ENCODE measurements around the gene SPINT2. TPM values are rescaled to one million over a fixed set of nuclear protein-coding genes. Genes with fewer than 3 reads are reported as not detected.

SPINT2 gene
- polyA plus RNA-seq, 1 donor (not counting 4 experiments of a cell fraction or from before 2014, with no cell fraction given) = 363 TPM

- Histone ChIP-seq H3K36me3 (ENCODE audit: control insufficient read depth in 2 of 2, extremely low read depth in 1 of 2, insufficient read depth in 2 of 2, low read length in 2 of 2) (no peaks in the 10 kb centered on the region), H3K79me2 (ENCODE audit: control insufficient read depth, insufficient read depth, low read length) (no peaks in the 10 kb centered on the region), H3K4me2 (ENCODE audit: control insufficient read depth, extremely low read depth, insufficient read depth, low read depth, low read length) (no peak overlapping the region), H3K4me1 (ENCODE audit: control insufficient read depth, extremely low read depth, insufficient read depth, low read length) (peaks cover 28% of the 10 kb centered on the region), H3K4me3 (ENCODE audit: control insufficient read depth in 2 of 3, extremely low read depth in 1 of 3, insufficient read depth in 2 of 3, low read depth in 1 of 3, low read length in 3 of 3) (no peak overlapping the region), H3K27ac (ENCODE audit: control insufficient read depth, insufficient read depth, low read length) (no peak overlapping the region), H3K9me3 (ENCODE audit: control insufficient read depth, low read depth, low read length) (no peaks in the 10 kb centered on the region), H3K27me3 (ENCODE audit: control insufficient read depth, extremely low read depth, insufficient read depth, low read length) (no peaks in the 10 kb centered on the region), H3K9ac (ENCODE audit: control insufficient read depth, extremely low read depth, insufficient read depth, low read length) (no peak overlapping the region), H2AFZ (ENCODE audit: control insufficient read depth, low read length) (no peak overlapping the region), H4K20me1 (ENCODE audit: control insufficient read depth, extremely low read depth, insufficient read depth, low read length) (no peaks in the 10 kb centered on the region), H3K9me1 (ENCODE audit: control insufficient read depth, extremely low read depth, insufficient read depth, low read length) (no peaks in the 10 kb centered on the region)
- no peak for DNase-seq (ENCODE audit: low read depth, low spot score)
- TF ChIP-seq CTCF (optimal IDR thresholded peaks at IDR 0.05 in 1 of 3, IDR thresholded peaks at IDR 0.05 in 1 of 3, conservative IDR thresholded peaks at IDR 0.05 in 1 of 3; ENCODE audit: extremely low read depth in 1 of 3, insufficient read depth in 2 of 3, low read length in 3 of 3) (no peak), EZH2 (IDR thresholded peaks at IDR 0.05; ENCODE audit: low read length) (no peak)
- dilution Hi-C loops (cut with MboI; ENCODE audit: extremely low pct_ligation_motif_present, low sequenced_read_pairs) = no loop called here
- FAIRE-seq = no peak
Observed at GRCh38 chr19:38252941-38253691, 11.3 kb upstream of the SPINT2 start.

- Histone ChIP-seq H2AFZ (ENCODE audit: control insufficient read depth, low read length) (no peak overlapping the region), H3K9me3 (ENCODE audit: control insufficient read depth, low read depth, low read length) (no peaks in the 10 kb centered on the region), H3K4me2 (ENCODE audit: control insufficient read depth, extremely low read depth, insufficient read depth, low read depth, low read length) (no peak overlapping the region), H3K4me1 (ENCODE audit: control insufficient read depth, extremely low read depth, insufficient read depth, low read length) (peaks cover 28% of the 10 kb centered on the region), H3K27ac (ENCODE audit: control insufficient read depth, insufficient read depth, low read length) (no peak overlapping the region), H3K4me3 (ENCODE audit: control insufficient read depth in 2 of 3, extremely low read depth in 1 of 3, insufficient read depth in 2 of 3, low read depth in 1 of 3, low read length in 3 of 3) (no peak overlapping the region), H3K36me3 (ENCODE audit: control insufficient read depth in 2 of 2, extremely low read depth in 1 of 2, insufficient read depth in 2 of 2, low read length in 2 of 2) (no peaks in the 10 kb centered on the region), H3K79me2 (ENCODE audit: control insufficient read depth, insufficient read depth, low read length) (no peaks in the 10 kb centered on the region), H4K20me1 (ENCODE audit: control insufficient read depth, extremely low read depth, insufficient read depth, low read length) (no peaks in the 10 kb centered on the region), H3K9ac (ENCODE audit: control insufficient read depth, extremely low read depth, insufficient read depth, low read length) (no peak overlapping the region), H3K9me1 (ENCODE audit: control insufficient read depth, extremely low read depth, insufficient read depth, low read length) (no peaks in the 10 kb centered on the region), H3K27me3 (ENCODE audit: control insufficient read depth, extremely low read depth, insufficient read depth, low read length) (no peaks in the 10 kb centered on the region)
- dilution Hi-C loops (cut with MboI; ENCODE audit: extremely low pct_ligation_motif_present, low sequenced_read_pairs) = no loop called here
- no peak for FAIRE-seq
- TF ChIP-seq CTCF (optimal IDR thresholded peaks at IDR 0.05 in 1 of 3, IDR thresholded peaks at IDR 0.05 in 1 of 3, conservative IDR thresholded peaks at IDR 0.05 in 1 of 3; ENCODE audit: extremely low read depth in 1 of 3, insufficient read depth in 2 of 3, low read length in 3 of 3) = no peak
- no peak for DNase-seq (ENCODE audit: low read depth, low spot score)
Observed at GRCh38 chr19:38253788-38254187, 10.6 kb upstream of the SPINT2 start.

Data from keratinocyte (primary cell).